HG02840 (cell line): ENCODE data around the gene FEV.

Experiments
- ATAC-seq: cut with Tn5 transposase; IDR thresholded peaks from one replicate; pipeline ENCODE4 v1.9.1; 2021; ENCODE audit warnings: mild to moderate bottlenecking, moderate library complexity, moderate number of reproducible peaks; ENCODE audit not compliant: unreplicated experiment, low FRiP score

FEV gene

GRCh38 chr2:219018286-219018685 lies 33.3 kb upstream of the FEV start:
- no peak for ATAC-seq

GRCh38 chr2:219017201-219017931 lies 32.4 kb upstream of the FEV start:
- no peak for ATAC-seq

GRCh38 chr2:219016721-219017120 lies 31.7 kb upstream of the FEV start:
- no peak for ATAC-seq

- ATAC-seq = no peak
Measured at GRCh38 chr2:219010873-219011272, 25.9 kb upstream of the FEV start.

- ATAC-seq = no peak
Measured at GRCh38 chr2:219010162-219010756, 25.3 kb upstream of the FEV start.

- ATAC-seq = no peak
Measured at GRCh38 chr2:219009294-219009693, 24.3 kb upstream of the FEV start.

- ATAC-seq = no peak
Measured at GRCh38 chr2:219003979-219004378, 19.0 kb upstream of the FEV start.

- ATAC-seq = no peak
Measured at GRCh38 chr2:219003267-219003634, 18.3 kb upstream of the FEV start.

GRCh38 chr2:219002395-219003266 lies 17.6 kb upstream of the FEV start:
- no peak for ATAC-seq

GRCh38 chr2:219001577-219002394 lies 16.8 kb upstream of the FEV start:
- no peak for ATAC-seq

- no peak for ATAC-seq
Measured at GRCh38 chr2:219001100-219001576, 16.2 kb upstream of the FEV start.

- ATAC-seq = no peak
Measured at GRCh38 chr2:219000569-219000960, 15.6 kb upstream of the FEV start.

GRCh38 chr2:218999881-219000568 lies 15.0 kb upstream of the FEV start:
- no peak for ATAC-seq

- no peak for ATAC-seq
Measured at GRCh38 chr2:218999021-218999880, 14.3 kb upstream of the FEV start.

- no peak for ATAC-seq
Measured at GRCh38 chr2:218998414-218999002, 13.5 kb upstream of the FEV start.

GRCh38 chr2:218997731-218998130 lies 12.7 kb upstream of the FEV start:
- no peak for ATAC-seq

- ATAC-seq = no peak
Measured at GRCh38 chr2:218996937-218997336, 12.0 kb upstream of the FEV start.

GRCh38 chr2:218995972-218996711 lies 11.2 kb upstream of the FEV start:
- ATAC-seq = no peak
